ENCODE results near the gene LSAMP. TPM values are rescaled to one million over a fixed set of nuclear protein-coding genes. Genes with fewer than 3 reads are reported as not detected.

Gene LSAMP
- total RNA-seq, 2 donors from 2014 or later = 1.9 to 5.4 TPM

DNA sequence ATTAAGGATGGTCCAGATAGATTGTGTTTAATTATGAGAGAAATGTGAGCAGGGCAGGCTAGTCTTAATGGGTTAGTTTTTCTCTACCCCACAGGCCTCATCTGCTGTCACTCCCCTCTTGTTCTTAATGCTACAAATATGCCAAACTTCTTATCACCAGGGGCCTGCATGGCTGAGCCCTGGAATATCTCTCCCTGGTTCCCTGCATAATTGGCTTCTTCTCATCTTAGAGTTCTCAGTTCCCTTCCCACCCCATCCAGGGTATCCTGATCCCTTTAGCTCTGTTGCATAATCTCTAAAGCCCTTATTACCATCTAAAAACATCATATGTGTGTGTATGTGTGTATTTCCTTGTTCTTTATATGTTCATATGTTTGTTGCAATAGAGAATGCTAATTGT is 279.6 kb downstream of the LSAMP start:
- no peaks in the 10 kb centered on the region for H3K4me1 ChIP-seq (ENCODE audit: control insufficient read depth in 1 of 2, low read depth in 2 of 2)
- TF ChIP-seq, protein P1, sequence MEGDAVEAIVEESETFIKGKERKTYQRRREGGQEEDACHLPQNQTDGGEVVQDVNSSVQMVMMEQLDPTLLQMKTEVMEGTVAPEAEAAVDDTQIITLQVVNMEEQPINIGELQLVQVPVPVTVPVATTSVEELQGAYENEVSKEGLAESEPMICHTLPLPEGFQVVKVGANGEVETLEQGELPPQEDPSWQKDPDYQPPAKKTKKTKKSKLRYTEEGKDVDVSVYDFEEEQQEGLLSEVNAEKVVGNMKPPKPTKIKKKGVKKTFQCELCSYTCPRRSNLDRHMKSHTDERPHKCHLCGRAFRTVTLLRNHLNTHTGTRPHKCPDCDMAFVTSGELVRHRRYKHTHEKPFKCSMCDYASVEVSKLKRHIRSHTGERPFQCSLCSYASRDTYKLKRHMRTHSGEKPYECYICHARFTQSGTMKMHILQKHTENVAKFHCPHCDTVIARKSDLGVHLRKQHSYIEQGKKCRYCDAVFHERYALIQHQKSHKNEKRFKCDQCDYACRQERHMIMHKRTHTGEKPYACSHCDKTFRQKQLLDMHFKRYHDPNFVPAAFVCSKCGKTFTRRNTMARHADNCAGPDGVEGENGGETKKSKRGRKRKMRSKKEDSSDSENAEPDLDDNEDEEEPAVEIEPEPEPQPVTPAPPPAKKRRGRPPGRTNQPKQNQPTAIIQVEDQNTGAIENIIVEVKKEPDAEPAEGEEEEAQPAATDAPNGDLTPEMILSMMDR (IDR thresholded peaks at IDR 0.05) = no peak
- no peaks in the 10 kb centered on the region for H3K27me3 ChIP-seq (replicated peaks; ENCODE audit: insufficient read depth)
- DNase-seq (ENCODE audit: low spot score) (no peak), ATAC-seq (ENCODE audit: insufficient number of reproducible peaks, low FRiP score, low read depth) (no peak)
- no peak overlapping the region for H3K4me3 ChIP-seq
- no peak overlapping the region for H3K27ac ChIP-seq
- no peaks in the 10 kb centered on the region for H3K9me3 ChIP-seq
- H3K36me3 ChIP-seq = no peaks in the 10 kb centered on the region

DNA sequence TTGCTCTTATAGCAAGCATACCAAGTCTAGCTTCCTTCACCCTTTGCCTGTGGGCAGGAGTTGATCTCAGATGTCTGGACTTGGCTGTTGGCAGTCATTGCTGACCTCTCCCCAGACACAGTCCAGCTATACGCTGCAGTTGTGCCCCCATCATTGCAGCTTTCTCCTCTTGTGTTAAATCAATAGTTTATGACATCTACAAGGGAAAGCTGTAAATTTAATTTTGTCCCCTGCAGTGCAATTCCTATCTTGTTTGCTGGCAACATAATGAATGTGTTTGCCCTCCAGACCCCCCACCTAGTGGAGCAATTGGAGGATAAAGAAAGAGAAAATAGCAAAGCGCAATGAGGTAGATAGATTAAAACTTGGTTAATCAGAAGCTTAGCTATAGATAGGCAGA is 280.2 kb downstream of the LSAMP start:
- TF ChIP-seq, protein P1 (IDR thresholded peaks at IDR 0.05) = no peak
- Histone ChIP-seq H3K9me3 (no peaks in the 10 kb centered on the region), H3K4me3 (no peak overlapping the region), H3K4me1 (ENCODE audit: control insufficient read depth in 1 of 2, low read depth in 2 of 2) (no peaks in the 10 kb centered on the region), H3K27ac (no peak overlapping the region), H3K27me3 (replicated peaks; ENCODE audit: insufficient read depth) (no peaks in the 10 kb centered on the region), H3K36me3 (no peaks in the 10 kb centered on the region)
- ATAC-seq (ENCODE audit: insufficient number of reproducible peaks, low FRiP score, low read depth) = no peak
- DNase-seq (ENCODE audit: low spot score) = no peak

DNA sequence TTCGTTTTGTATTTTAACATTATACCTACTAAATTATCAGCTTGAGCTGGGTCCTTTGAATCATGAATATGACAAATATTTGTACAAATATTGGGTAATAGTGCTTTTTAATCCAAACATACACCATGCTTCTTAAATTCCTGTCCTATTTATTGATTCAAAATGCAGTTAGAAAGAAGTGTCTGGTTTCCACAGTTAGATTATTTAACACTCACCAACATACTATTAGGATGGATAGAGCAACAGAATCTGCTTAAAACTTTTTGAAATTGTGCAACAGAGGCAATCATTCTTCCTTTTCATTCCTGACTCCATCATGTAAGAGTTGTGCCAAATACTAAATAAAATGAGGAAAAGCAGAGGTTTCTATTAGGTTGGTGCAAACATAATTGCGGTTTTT is 281.2 kb downstream of the LSAMP start:
- no peaks in the 10 kb centered on the region for H3K36me3 ChIP-seq
- ATAC-seq (ENCODE audit: insufficient number of reproducible peaks, low FRiP score, low read depth) (no peak), DNase-seq (ENCODE audit: low spot score) (no peak)
- H3K9me3 ChIP-seq = no peaks in the 10 kb centered on the region
- TF ChIP-seq, protein P1 (IDR thresholded peaks at IDR 0.05) = no peak
- H3K27ac ChIP-seq = no peak overlapping the region
- no peaks in the 10 kb centered on the region for H3K4me1 ChIP-seq (ENCODE audit: control insufficient read depth in 1 of 2, low read depth in 2 of 2)
- H3K27me3 ChIP-seq (replicated peaks; ENCODE audit: insufficient read depth) = no peaks in the 10 kb centered on the region
- H3K4me3 ChIP-seq = no peak overlapping the region

DNA sequence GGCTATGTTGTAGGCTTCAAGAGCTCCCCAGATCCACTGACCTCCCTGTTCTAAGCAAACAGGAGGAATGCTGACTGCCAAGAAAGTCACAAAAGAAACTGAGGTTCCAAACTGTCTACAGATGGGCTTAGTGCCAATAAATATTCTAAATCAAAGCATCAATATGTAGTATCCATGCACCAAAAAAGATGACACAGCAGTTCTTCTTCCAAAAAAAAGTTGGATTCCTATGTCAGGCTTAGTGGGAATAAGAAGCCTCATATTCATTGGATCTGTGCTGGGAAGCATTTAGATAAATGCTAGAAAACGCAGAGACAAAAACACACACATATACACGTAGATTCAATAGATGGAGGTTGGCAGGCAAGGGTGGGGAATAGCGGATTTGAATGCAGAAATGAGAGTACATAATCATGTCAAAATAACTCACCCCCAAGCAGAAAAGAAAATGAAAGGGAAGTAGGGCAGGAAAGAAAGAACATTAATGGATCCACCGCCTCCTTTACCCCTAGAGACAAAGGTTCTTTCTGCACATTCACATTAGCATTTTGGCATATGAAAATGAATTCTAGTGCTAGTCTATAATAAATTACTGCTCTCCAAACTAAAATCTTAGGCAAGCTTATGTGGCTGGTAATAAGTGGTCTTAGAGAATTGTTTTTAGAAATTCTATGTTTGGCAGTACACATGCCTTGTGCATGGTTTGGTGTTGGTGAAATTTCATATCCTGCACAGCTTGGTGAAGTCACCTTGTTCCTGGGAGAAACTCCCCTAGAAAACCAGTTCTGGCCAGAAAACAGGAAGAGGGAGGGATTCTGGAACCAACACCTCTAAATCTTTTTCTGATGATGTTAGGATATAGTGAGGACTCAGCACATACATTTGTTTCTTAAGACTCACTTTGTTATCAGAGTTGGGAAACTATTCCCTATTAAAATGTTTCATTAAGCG is 283.4 kb downstream of the LSAMP start:
- no peak for ATAC-seq (ENCODE audit: insufficient number of reproducible peaks, low FRiP score, low read depth)
- TF ChIP-seq, protein P1 (IDR thresholded peaks at IDR 0.05) = no peak
- Histone ChIP-seq H3K9me3 (no peaks in the 10 kb centered on the region), H3K4me3 (no peak overlapping the region), H3K4me1 (ENCODE audit: control insufficient read depth in 1 of 2, low read depth in 2 of 2) (no peaks in the 10 kb centered on the region), H3K27ac (no peak overlapping the region), H3K27me3 (replicated peaks; ENCODE audit: insufficient read depth) (no peaks in the 10 kb centered on the region), H3K36me3 (no peaks in the 10 kb centered on the region)
- no peak for DNase-seq (ENCODE audit: low spot score)

DNA sequence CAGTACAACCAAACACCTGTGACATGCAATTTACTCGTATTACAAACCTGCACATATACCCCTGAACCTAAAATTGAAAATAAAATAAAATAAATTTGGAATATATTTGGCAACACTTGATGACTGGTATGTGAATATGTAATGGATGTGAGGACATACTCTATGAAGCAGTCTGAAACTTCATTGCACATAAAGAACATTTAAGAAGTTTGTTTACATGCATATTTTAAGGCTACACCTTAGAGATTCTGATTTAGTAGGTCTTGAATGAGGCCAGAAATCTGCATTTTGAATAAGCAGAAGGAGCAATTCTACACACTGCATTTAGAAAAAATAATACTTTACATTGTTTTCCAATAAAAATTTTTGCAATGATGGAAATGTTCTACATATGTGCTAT is 284.7 kb downstream of the LSAMP start:
- Histone ChIP-seq H3K27ac (no peak overlapping the region), H3K4me1 (ENCODE audit: control insufficient read depth in 1 of 2, low read depth in 2 of 2) (no peaks in the 10 kb centered on the region), H3K4me3 (no peak overlapping the region), H3K9me3 (no peaks in the 10 kb centered on the region), H3K27me3 (replicated peaks; ENCODE audit: insufficient read depth) (no peaks in the 10 kb centered on the region), H3K36me3 (no peaks in the 10 kb centered on the region)
- TF ChIP-seq, protein P1 (IDR thresholded peaks at IDR 0.05) = no peak
- DNase-seq (ENCODE audit: low spot score) (no peak), ATAC-seq (ENCODE audit: insufficient number of reproducible peaks, low FRiP score, low read depth) (no peak)
